Neural cell (in vitro differentiated cells): ENCODE data around the gene PHACTR3. TPM values are rescaled to one million over a fixed set of nuclear protein-coding genes. Genes with fewer than 3 reads are reported as not detected.

ENCODE experiments used
- H2AFZ ChIP-seq: fragments of 200-600, 300-800 bp; sonication (generic), shearing (Covaris generic); 2 replicates; pipeline ENCODE4 v1.6.0; 2014; ENCODE audit warnings: low read depth, mild to moderate bottlenecking, antibody characterized with exemption, low read length, moderate library complexity
- H3F3A ChIP-seq: fragments of 200-600 bp; shearing (Covaris generic); 2 replicates; pipeline ENCODE4 v1.6.1; 2016; ENCODE audit warnings: mild to moderate bottlenecking, moderate library complexity, mixed read lengths, antibody characterized with exemption, low read length; ENCODE audit not compliant: insufficient read depth, poor library complexity, severe bottlenecking
- H3K27ac ChIP-seq: fragments of 200-600, 300-800 bp; sonication (generic), shearing (Covaris generic); 2 replicates; pipeline ENCODE4 v1.5.1; 2014; ENCODE audit warnings: mild to moderate bottlenecking, low read length, moderate library complexity
- H3K27me3 ChIP-seq: fragments of 300-800, 200-600 bp; sonication (generic), shearing (Covaris generic); 2 replicates; pipeline ENCODE4 v1.6.0; 2014; ENCODE audit warnings: mild to moderate bottlenecking, low read depth, low read length, moderate library complexity; ENCODE audit not compliant: insufficient read depth
- H3K36me3 ChIP-seq: fragments of 300-800, 200-600 bp; sonication (generic), shearing (Covaris generic); 2 replicates; pipeline ENCODE4 v1.5.1; 2014; ENCODE audit warnings: mild to moderate bottlenecking, antibody characterized with exemption, low read length, moderate library complexity; ENCODE audit not compliant: insufficient read depth
- H3K4me2 ChIP-seq: fragments of 300-800, 200-600 bp; sonication (generic), shearing (Covaris generic); 2 replicates; pipeline ENCODE4 v1.6.0; 2014; ENCODE audit warnings: mild to moderate bottlenecking, low read length
- H3K4me3 ChIP-seq: fragments of 300-800, 200-600 bp; sonication (generic), shearing (Covaris generic); 2 replicates; pipeline ENCODE4 v1.5.1; 2014; ENCODE audit warnings: mild to moderate bottlenecking, low read length, moderate library complexity
- H3K79me2 ChIP-seq: fragments of 200-600 bp; shearing (Covaris generic); replicated peaks from 2 replicates; pipeline ENCODE4 v1.6.0; 2014; ENCODE audit warnings: mild to moderate bottlenecking, low read length, moderate library complexity; ENCODE audit not compliant: insufficient read depth
- H3K9ac ChIP-seq: fragments of 300-800, 200-600 bp; sonication (generic), shearing (Covaris generic); 2 replicates; pipeline ENCODE4 v1.6.1; 2016; ENCODE audit warnings: mild to moderate bottlenecking, low read length, mixed read lengths
- H3K9me2 ChIP-seq: fragments of 200-600 bp; shearing (Covaris generic); 2 replicates; pipeline ENCODE4 v1.6.1; 2016; ENCODE audit warnings: mild to moderate bottlenecking, low read length, mixed read lengths; ENCODE audit not compliant: insufficient read depth
- H3K9me3 ChIP-seq: fragments of 200-600, 300-800 bp; sonication (generic), shearing (Covaris generic); 2 replicates; pipeline ENCODE4 v1.6.1; 2016; ENCODE audit warnings: mild to moderate bottlenecking, mixed run types, low read length, moderate library complexity, mixed read lengths
- H4K20me1 ChIP-seq: fragments of 200-600 bp; shearing (Covaris generic); 2 replicates; pipeline ENCODE4 v1.6.1; 2016; ENCODE audit warnings: mild to moderate bottlenecking, mixed run types; ENCODE audit not compliant: insufficient read depth
- EP300 ChIP-seq: fragments of 450-650 bp; conservative IDR thresholded peaks from 2 replicates; pipeline ENCODE4 v1.6.1; 2014; ENCODE audit warnings: antibody characterized with exemption, mild to moderate bottlenecking, moderate library complexity; ENCODE audit not compliant: poor library complexity, severe bottlenecking
- EZH2 ChIP-seq: fragments of 200-600, 300-800 bp; shearing (Covaris generic), sonication (generic); IDR thresholded peaks from 2 replicates; pipeline ENCODE4 v1.6.1; 2014; ENCODE audit warnings: antibody characterized with exemption, low read length, borderline replicate concordance, mild to moderate bottlenecking; ENCODE audit not compliant: insufficient read depth, poor library complexity, severe bottlenecking
- MXI1 ChIP-seq: fragments of 450-650 bp; conservative IDR thresholded peaks from 2 replicates; pipeline ENCODE4 v1.6.1; 2014; ENCODE audit warnings: antibody characterized with exemption, mild to moderate bottlenecking; ENCODE audit not compliant: poor library complexity, severe bottlenecking
- POLR2AphosphoS5 ChIP-seq: IDR thresholded peaks from 2 replicates; pipeline ENCODE4 v1.6.1; 2012
- RAD21 ChIP-seq: fragments of 450-650 bp; conservative IDR thresholded peaks from 2 replicates; pipeline ENCODE4 v1.6.1; 2014; ENCODE audit warnings: antibody characterized with exemption, mild to moderate bottlenecking, moderate library complexity
- SMC3 ChIP-seq: fragments of 450-650 bp; conservative IDR thresholded peaks from 2 replicates; pipeline ENCODE4 v1.6.1; 2014; ENCODE audit warnings: antibody characterized with exemption, mild to moderate bottlenecking, moderate library complexity; ENCODE audit not compliant: poor library complexity
- TAF1 ChIP-seq: IDR thresholded peaks from 2 replicates; pipeline ENCODE4 v1.6.1; 2012; ENCODE audit warnings: low read depth
- polyA plus RNA-seq: library from polyadenylated mRNA; depleted of rRNA; stranded (reverse); fragments of >200 nt; gene quantifications from 2 replicates; pipeline ENCODE4 v1.2.3, GENCODE V29; 2014
- TF ChIP-seq, protein P1 (sequence below): IDR thresholded peaks from 2 replicates; pipeline ENCODE4 v1.6.1; 2012; ENCODE audit warnings: borderline replicate concordance
- TF ChIP-seq, protein P2 (sequence below): fragments of 450-650 bp; IDR thresholded peaks from 2 replicates; pipeline ENCODE4 v1.5.1; 2014; ENCODE audit warnings: antibody characterized with exemption, mild to moderate bottlenecking, moderate library complexity; ENCODE audit not compliant: poor library complexity, severe bottlenecking

Gene PHACTR3
- polyA plus RNA-seq, 1 donor from 2014 or later: 1.3 TPM

DNA sequence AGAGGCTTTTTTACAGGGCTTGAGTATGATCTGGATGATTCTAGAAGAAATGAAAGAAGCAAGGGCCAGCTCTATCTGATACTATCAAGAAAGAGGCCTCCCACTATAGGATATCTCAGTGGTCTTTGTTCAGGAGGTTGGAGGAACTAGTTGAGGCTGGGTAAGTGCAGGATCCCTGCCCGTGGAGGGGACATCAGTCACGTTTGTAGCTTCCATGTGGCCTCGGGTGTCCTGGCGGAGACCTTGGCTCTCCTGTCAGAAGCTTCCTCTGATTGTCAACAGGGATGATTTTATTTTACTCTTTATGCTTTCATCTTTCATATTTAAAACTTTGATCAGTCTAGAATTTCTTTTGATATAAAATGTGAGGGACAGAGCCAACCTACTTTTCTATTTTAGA, 86.6 kb downstream of the PHACTR3 start:
- H4K20me1 ChIP-seq: no peaks in the 10 kb centered on the region
- no peaks in the 10 kb centered on the region for H3F3A ChIP-seq
- TF ChIP-seq, protein P1, sequence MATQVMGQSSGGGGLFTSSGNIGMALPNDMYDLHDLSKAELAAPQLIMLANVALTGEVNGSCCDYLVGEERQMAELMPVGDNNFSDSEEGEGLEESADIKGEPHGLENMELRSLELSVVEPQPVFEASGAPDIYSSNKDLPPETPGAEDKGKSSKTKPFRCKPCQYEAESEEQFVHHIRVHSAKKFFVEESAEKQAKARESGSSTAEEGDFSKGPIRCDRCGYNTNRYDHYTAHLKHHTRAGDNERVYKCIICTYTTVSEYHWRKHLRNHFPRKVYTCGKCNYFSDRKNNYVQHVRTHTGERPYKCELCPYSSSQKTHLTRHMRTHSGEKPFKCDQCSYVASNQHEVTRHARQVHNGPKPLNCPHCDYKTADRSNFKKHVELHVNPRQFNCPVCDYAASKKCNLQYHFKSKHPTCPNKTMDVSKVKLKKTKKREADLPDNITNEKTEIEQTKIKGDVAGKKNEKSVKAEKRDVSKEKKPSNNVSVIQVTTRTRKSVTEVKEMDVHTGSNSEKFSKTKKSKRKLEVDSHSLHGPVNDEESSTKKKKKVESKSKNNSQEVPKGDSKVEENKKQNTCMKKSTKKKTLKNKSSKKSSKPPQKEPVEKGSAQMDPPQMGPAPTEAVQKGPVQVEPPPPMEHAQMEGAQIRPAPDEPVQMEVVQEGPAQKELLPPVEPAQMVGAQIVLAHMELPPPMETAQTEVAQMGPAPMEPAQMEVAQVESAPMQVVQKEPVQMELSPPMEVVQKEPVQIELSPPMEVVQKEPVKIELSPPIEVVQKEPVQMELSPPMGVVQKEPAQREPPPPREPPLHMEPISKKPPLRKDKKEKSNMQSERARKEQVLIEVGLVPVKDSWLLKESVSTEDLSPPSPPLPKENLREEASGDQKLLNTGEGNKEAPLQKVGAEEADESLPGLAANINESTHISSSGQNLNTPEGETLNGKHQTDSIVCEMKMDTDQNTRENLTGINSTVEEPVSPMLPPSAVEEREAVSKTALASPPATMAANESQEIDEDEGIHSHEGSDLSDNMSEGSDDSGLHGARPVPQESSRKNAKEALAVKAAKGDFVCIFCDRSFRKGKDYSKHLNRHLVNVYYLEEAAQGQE: no peak
- no peak for TF ChIP-seq EZH2
- no peak for TF ChIP-seq MXI1
- TF ChIP-seq RAD21: no peak
- no peak for TF ChIP-seq SMC3
- TF ChIP-seq TAF1: no peak
- TF ChIP-seq POLR2AphosphoS5: no peak
- TF ChIP-seq, protein P2, sequence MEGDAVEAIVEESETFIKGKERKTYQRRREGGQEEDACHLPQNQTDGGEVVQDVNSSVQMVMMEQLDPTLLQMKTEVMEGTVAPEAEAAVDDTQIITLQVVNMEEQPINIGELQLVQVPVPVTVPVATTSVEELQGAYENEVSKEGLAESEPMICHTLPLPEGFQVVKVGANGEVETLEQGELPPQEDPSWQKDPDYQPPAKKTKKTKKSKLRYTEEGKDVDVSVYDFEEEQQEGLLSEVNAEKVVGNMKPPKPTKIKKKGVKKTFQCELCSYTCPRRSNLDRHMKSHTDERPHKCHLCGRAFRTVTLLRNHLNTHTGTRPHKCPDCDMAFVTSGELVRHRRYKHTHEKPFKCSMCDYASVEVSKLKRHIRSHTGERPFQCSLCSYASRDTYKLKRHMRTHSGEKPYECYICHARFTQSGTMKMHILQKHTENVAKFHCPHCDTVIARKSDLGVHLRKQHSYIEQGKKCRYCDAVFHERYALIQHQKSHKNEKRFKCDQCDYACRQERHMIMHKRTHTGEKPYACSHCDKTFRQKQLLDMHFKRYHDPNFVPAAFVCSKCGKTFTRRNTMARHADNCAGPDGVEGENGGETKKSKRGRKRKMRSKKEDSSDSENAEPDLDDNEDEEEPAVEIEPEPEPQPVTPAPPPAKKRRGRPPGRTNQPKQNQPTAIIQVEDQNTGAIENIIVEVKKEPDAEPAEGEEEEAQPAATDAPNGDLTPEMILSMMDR: no peak
- TF ChIP-seq EP300: no peak
- H3K27ac ChIP-seq: no peak overlapping the region
- H3K9me2 ChIP-seq: no peaks in the 10 kb centered on the region
- no peak overlapping the region for H2AFZ ChIP-seq
- H3K79me2 ChIP-seq: no peaks in the 10 kb centered on the region
- H3K9ac ChIP-seq: no peak overlapping the region
- H3K9me3 ChIP-seq: peaks cover 3% of the 10 kb centered on the region
- no peak overlapping the region for H3K4me2 ChIP-seq
- no peaks in the 10 kb centered on the region for H3K36me3 ChIP-seq
- no peaks in the 10 kb centered on the region for H3K27me3 ChIP-seq
- no peak overlapping the region for H3K4me3 ChIP-seq

DNA sequence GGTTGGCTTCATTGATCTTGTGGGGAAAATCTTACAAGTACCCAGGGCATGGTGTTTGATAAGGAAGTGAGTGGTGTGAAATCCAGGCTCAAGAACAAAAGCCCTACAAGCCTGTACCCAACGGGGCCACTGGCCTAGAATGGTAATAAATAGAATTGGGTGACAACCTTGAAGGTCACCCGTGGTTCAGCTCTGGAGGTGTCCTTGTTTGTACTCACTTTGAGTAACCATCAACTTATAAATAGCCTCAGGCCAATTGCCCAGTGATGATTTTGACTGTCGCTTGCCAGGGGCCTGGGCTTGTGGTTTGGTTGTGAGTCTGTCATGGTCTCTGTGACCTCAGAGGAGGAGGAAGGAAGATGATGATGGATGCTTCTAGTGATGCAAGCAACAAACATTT, 87.8 kb downstream of the PHACTR3 start:
- H3K4me2 ChIP-seq: no peak overlapping the region
- H3K9me3 ChIP-seq: peaks cover 3% of the 10 kb centered on the region
- H3F3A ChIP-seq: no peaks in the 10 kb centered on the region
- H3K27me3 ChIP-seq: no peaks in the 10 kb centered on the region
- no peak overlapping the region for H3K9ac ChIP-seq
- no peaks in the 10 kb centered on the region for H3K9me2 ChIP-seq
- H3K27ac ChIP-seq: no peak overlapping the region
- H3K79me2 ChIP-seq: no peaks in the 10 kb centered on the region
- TF ChIP-seq TAF1 (no peak), RAD21 (no peak), SMC3 (no peak), POLR2AphosphoS5 (no peak), EZH2 (no peak), EP300 (no peak)
- TF ChIP-seq, protein P1: no peak
- TF ChIP-seq, protein P2: no peak
- H3K36me3 ChIP-seq: no peaks in the 10 kb centered on the region
- H2AFZ ChIP-seq: no peak overlapping the region
- no peak overlapping the region for H3K4me3 ChIP-seq
- no peaks in the 10 kb centered on the region for H4K20me1 ChIP-seq
